Activated T-cell treated with anti-CD3 and anti-CD28 coated beads, Interleukin-2, amount 50 U/mL, for 1 hour (primary cell): ENCODE measurements around the gene HSD3B1.

Experiments
- DNase-seq: peaks from one replicate; pipeline ENCODE4 v3.0.0-alpha.2; 2020

Gene HSD3B1

DNA sequence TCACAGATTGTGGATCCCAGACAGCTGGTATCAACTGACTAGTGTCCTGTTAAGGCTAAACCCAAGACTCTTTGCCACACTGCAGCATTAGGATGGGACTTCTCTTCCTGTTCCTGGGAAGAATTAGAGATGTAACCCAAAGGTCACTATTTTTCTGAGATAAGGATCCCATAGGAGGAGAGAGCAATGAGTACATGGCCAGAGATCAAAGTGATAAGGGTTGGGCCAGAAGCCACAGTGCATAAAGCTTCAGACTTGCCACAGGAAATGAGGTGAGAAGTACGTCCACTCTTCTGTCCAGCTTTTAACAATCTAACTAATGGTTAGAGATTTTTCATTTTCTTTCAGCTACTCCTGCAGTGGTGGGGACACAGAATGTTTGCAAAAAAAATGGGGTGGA is at the start of gene HSD3B1:
Gene HSD3B1, plus strand, starts transcription at position 270 of the 400 bp plus-strand sequence. CDS start 267 bp downstream, outside the sequence.
- no peak for DNase-seq

GRCh38 chr1:119462964-119463363 is 44.0 kb upstream of the HSD3B1 start:
- no peak for DNase-seq

DNA sequence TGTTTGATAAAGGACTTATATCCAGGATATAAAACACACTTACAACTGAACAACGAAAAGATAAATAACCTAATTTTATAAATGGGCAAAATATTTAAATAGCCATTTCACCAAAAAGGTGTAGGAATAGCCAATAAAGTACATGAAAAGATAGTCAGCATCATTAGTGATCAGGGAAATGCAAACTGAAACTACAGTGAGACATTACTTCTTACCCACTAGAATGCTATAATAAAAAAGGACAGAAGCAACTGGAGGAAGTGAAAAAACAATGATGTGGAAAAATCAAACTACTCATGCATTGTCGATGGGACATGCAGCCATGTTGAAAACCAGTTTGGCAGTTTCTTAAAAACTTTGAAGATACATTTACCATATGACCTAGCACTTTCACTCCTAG is 43.4 kb upstream of the HSD3B1 start:
- no peak for DNase-seq

- no peak for DNase-seq
Observed at GRCh38 chr1:119466445-119466844, 40.6 kb upstream of the HSD3B1 start.

DNA sequence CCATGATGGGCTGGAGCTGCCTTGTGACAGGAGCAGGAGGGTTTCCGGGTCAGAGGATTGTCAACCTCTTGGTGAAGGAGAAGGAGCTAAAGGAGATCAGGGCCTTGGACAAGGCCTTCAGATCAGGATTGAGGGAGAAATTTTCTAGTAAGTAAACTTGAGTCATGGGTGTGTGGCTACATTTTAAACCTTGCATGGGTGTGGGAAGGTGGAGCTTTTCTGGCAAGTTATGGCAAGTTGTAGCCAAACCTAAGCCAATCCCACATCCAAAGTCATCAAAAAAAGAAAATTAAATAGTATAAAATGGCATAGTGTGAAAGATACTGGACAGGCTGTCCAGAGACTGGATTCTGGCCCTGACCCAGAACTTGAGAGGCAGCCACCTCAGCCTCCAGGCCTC is 39.8 kb upstream of the HSD3B1 start:
- no peak for DNase-seq

DNA sequence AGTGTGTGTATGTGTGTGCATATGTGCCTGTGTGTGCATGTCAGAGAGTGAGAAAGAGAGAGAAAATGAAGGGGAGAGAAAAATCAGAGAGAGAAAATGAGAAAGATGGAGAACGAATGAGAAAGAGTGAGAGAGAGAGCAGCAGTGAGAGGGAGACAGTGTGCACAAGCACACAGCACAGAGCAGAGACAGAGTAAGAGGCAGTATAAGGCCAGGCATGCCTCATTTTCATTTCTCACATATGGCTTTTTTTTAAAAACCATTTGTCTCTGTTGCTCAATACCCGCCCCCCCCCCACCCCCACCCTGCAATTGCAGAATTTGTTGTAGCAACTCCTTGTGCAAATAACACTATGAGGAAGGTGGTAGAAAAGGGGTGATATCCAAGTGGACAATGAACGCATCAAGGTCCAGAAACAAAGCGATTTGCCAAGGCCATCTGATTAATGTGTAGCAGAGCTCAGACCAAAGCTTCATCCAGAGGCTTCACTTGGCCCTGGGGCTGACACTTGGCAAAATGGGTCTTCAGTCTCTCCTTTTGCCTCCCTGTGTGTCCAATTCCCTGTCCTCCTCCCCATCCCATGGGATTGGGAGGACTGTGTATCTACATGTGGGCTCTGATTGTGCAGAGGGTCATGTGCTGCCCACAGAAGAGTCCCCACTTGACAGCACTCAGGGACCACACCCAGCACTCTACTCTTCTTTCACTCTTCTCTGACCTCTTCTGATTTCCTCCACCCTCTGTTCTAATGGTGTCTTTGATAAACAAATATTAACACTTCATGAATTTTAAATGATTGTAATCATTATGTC is 38.9 kb upstream of the HSD3B1 start:
- DNase-seq: no peak

DNA sequence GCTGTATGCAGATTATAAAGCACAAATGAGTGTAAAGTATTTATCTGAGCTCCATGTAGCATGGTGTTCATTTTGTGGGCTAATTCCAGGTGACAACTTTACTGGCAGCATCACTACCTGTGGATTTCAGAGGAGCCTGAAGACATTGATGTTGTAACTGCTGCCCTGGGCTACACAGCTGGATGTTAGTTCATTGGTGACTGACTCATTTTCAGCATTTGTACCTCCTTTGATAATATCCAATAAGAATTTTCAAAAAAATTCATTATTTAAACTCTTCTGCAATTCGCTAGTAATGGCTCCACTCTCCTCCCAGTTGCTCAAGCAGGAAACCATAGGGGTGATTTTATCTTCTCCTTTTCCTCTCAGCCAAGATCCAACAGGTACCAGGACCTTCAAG is 37.3 kb upstream of the HSD3B1 start:
- DNase-seq: no peak

DNA sequence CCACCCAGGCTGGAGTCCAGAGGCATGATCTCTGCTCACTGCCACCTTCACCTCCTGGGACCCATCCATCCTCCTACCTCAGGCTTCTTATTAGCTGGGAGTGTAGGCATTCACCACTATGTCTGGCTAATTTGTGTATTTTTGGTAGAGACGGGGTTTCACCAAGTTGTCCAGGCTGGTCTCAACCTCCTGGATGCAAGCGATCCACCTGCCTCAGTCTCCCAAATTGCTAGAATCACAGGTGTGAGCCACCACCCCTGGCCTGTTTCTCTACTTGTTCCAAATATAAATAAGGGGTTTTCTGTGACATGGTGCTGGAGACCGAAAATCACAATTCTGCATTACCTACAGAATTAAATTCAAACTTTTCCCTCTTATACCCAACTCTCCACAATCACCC is 36.6 kb upstream of the HSD3B1 start:
- DNase-seq: no peak

GRCh38 chr1:119470958-119471357 is 36.1 kb upstream of the HSD3B1 start:
- no peak for DNase-seq

DNA sequence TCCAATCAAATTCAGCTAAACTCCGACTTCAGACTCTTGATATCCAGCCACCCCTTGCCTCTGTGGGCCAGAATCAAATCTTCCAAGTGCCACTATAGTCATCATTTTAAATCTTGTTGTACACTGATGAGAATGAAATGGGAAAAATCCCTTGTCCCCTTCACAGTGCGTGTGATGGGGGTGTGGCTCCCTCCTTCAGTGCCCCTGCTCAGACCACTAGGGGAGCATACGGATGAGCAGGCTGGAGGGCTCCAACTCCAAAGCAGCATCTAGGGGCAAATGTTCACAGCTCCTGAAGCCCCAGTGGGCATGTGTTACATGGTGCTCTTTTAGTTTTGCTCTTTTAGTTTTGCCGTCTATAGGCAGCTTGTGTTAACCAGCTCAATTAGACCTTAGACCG is 35.4 kb upstream of the HSD3B1 start:
- no peak for DNase-seq

DNA sequence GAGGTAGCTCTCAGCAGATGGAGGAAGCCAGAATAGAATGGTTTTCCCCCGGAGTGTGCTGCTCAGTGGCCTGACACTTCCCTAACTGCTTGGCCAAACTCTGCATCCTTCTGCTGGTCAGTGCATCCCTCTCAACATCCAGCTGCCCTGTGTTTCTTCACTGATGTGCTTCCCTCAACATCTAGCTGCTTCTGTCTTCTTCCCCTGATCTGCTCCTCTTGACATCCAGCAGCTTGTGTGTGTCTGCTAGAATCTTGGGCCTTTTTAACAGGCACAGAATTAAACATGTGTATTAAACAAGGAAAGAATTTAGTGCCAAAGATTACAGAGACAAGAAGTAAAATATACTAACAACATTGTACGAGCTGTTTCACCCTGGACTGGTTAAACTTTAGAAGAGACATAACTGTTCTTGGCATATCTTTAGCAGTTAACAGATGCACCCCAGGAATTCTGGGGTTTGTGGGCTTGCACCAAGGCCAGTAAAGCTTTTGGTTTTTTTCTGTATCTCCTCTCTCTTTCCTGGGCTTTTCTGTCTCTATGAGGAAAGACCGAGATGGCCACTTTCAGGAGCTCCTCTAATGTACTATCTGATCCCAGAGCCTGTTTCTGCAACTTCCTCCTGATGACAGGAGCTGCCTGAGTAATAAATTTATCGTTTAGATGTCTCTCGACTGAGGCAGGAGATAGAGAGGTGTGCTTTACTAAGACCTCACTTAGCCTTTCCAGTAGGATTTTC is 34.8 kb upstream of the HSD3B1 start:
- no peak for DNase-seq

- DNase-seq: no peak
Observed at GRCh38 chr1:119472819-119473175, 34.2 kb upstream of the HSD3B1 start.

- DNase-seq: no peak
Observed at GRCh38 chr1:119475866-119476439, 31.1 kb upstream of the HSD3B1 start.

DNA sequence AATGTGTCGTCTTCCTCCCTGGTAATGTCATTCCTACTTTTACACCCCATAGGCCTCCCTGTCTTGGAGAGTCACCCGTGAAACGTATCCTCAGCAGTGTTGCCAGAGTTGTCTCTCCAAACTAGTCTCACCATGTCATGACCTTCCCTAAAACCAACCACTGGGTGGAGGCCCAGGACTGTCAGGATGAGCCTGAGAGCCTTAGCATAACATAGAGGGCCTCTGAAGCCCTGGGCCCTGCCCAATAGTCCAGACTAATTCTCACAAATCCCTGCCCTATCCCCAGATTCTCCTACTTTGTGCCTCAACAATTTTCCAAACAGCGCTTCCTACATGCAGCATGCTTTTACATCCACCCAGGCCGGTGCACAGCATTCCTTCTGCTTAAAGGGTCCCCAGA is 29.3 kb upstream of the HSD3B1 start:
- no peak for DNase-seq

DNA sequence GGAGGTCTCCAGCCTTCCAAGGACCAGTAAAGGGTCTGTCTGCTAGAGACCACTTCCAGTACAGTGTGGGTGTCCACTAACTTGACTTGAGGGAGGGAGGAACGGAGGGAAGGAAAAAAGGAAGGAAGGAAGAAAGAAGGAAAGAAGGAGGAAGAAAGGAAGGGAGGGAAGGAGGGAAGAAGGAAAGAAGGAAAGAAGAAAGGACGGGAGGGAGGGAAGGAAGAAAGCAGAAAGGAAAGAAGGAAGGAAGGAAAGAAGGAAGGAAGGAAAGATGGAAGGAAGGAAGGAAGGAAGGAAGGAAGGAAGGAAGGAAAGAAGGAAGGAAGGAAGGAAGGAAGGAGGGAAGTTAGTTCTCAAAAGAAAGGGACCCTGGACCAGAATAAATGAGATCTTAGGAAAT is 26.8 kb upstream of the HSD3B1 start:
- DNase-seq: no peak

GRCh38 chr1:119481951-119482350 is 25.1 kb upstream of the HSD3B1 start:
- no peak for DNase-seq

DNA sequence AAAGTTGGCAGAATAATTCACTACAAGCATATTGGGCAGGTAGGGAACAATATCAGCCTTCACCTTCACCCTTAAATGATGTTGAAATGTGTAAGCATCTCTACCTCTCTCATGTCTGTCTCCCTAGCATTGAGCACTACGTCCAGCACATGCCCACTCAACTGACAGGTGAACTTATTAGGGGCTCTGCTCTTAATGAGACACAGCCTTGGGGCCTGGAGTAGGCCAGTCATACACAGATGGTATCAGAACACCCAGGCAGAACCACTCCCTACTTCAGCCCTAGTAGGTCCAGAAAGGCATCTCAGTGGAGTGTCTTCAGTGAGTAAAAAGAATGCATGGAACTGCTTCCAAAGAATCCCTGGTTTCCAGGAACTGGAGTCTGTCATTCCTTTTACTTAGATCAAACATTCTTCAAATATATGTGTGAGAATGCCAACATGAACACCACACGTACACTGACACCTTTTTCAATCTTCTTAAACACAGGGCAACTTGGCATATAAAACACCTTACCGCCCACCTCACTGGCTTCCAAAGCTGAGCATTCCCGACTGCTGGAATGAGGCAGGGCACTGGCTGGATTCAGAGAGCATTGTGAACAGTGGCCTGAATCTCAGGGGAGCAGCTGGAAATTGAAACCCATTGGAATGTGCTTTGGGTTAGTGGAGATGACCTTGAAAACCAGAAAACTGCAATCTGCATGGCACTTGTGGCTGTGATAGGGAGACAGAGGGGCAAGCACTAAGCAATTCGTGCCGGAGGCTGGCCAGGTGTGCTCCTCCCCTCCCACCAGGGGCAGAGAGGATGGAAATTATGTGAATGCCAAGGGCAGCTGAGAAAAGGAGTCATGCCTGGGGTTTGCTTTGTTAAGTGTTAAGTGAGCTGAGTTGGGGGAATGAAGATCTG is 24.2 kb upstream of the HSD3B1 start:
- no peak for DNase-seq

DNA sequence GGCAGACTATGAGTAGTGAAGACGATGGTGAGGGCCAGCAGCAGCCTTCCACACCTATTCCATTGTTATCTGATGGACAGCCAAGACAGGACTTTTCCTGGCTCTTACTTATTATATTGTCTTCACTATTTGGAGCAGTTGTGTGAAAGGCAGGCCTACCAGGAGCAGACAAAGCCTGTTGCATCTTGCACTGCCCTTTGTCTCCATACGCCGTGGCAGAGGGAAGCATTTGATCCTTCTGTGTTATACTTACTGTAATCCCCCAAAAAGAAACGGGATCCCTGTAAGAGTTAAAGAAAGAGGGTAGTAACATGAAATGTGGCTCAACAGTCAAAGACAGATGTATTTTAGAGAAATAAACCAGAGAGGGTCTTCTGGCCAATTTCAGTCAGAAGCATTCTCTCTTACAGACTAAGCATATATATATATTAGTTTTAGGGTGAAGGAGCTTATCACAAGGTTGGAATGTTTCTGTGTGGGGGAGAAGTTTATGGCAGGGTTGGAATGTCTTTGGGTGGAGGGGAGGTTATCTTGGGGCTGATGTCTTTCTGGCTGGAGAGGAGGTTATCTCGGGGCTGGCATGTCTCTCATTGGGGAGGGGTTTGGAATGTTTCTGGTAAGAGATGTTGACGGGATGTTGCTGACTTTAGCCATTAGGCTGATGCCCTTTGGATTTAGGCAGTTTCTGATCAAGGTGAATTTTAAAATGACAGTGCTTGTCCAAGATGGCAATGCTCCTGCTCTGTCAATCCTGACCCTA is 23.4 kb upstream of the HSD3B1 start:
- no peak for DNase-seq

DNA sequence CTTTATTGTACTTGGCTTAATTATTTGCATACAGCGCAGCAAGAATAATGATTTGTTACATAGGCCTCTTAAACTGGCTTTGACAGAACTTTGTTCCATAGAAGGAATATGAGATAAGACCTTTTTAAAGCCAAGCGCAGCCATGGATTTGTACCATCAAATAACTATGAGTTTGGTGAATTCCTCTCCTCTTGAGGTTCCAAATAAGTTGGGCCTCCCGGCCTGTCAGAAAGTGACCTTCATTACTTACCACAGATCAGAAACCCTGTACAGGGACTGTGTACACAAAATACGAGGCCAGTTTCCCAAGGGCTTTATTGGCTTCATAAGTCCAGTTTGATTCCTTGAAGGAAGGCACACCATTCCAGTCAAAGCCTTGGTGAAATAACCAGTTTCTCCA is 21.8 kb upstream of the HSD3B1 start:
- DNase-seq: no peak

DNA sequence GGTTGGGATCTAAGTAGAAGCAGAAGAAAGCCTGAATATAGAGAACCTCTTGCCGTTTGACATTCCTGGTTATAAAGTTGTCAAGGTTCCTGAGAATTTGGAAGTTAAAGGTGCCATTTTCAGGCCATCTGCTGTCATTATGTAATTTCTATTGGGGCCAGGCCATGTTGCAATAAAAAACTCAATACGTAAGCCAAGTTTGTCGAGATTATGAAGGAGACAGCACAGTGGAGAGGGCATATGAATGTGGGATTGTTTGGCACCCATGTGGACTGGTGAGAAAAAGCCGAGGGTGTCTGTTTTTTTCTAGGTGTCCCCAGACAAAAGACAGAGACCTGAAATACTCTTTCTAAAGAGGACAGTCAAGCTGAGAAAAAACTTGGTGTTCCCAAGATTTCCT is 18.8 kb upstream of the HSD3B1 start:
- DNase-seq: no peak

- no peak for DNase-seq
Observed at GRCh38 chr1:119489201-119489600, 17.8 kb upstream of the HSD3B1 start.

GRCh38 chr1:119490925-119491324 is 16.1 kb upstream of the HSD3B1 start:
- no peak for DNase-seq
